Measurements from ENCODE around the gene DNAJC30.

- TF ChIP-seq MXD4 (CRISPR knock-in tag; IDR thresholded peaks at IDR 0.05; ENCODE audit: borderline replicate concordance) (no peak), TCF7 (CRISPR knock-in tag; IDR thresholded peaks at IDR 0.05; ENCODE audit: low read depth) (no peak), MAX (CRISPR knock-in tag; IDR thresholded peaks at IDR 0.05) (no peak), CREB1 (CRISPR knock-in tag; IDR thresholded peaks at IDR 0.05) (no peak), RELA (CRISPR knock-in tag; IDR thresholded peaks at IDR 0.05; ENCODE audit: borderline replicate concordance) (no peak)
Measured at GRCh38 chr7:73700581-73701134, 17.4 kb upstream of the DNAJC30 start.
